Peyer's patch (tissue), 4 donors: Measurements from ENCODE around the gene UBXN6. TPM values are rescaled to one million over a fixed set of nuclear protein-coding genes. Genes with fewer than 3 reads are reported as not detected.

ENCODE experiments used
- DNase-seq, 3 donors: peaks; one replicate each; pipeline ENCODE4 v3.0.0-alpha.2; 2017 to 2019
- H3K27ac ChIP-seq, 4 donors: fragments of 200-600 bp; sonication (generic); one replicate each; pipeline ENCODE4 v1.5.1; 2016 to 2019
- H3K27me3 ChIP-seq, 2 donors: fragments of 200-600 bp; sonication (generic); one replicate each; pipeline ENCODE4 v1.5.1; 2019
- H3K36me3 ChIP-seq, 3 donors: fragments of 200-600 bp; sonication (generic); one replicate each; pipeline ENCODE4 v1.5.1; 2016 to 2019
- H3K4me1 ChIP-seq, 4 donors: fragments of 200-600 bp; sonication (generic); one replicate each; pipeline ENCODE4 v1.5.1; 2016 to 2019
- H3K4me3 ChIP-seq, 4 donors: fragments of 200-600 bp; sonication (generic); 1 replicate in 3 of 4; 2 replicates in 1 of 4; pipeline ENCODE4 v1.5.1; 2016 to 2019; ENCODE audit warnings: mild to moderate bottlenecking in 1 of 4
- H3K9me3 ChIP-seq, 4 donors: fragments of 200-600 bp; sonication (generic); one replicate each; pipeline ENCODE4 v1.5.1; 2016 to 2019; ENCODE audit warnings: mild to moderate bottlenecking in 1 of 4
- POLR2A ChIP-seq, 2 donors: fragments of 450-650 bp; IDR thresholded peaks; one replicate each; pipeline ENCODE4 v1.5.1; 2017; ENCODE audit warnings: antibody characterized with exemption in 2 of 2, mild to moderate bottlenecking in 2 of 2, moderate library complexity in 2 of 2
- small RNA-seq, 2 donors: library from RNA; depleted of rRNA; stranded (forward); fragments of <200 nt; gene quantifications; one replicate each; pipeline ENCODE3, GENCODE V24; 2016
- total RNA-seq, 4 donors: library from RNA; depleted of rRNA; stranded (reverse); fragments of >200 nt; gene quantifications; one replicate each; pipeline ENCODE4 v1.1.0, GENCODE V29; 2016
- TF ChIP-seq, protein P1 (sequence below), 6 experiments: fragments of 450-650 bp in 4 of 6; fragments of 200-600 bp in 2 of 6; sonication (generic) in 1 of 6; IDR thresholded peaks; one replicate each; pipeline ENCODE4 v1.5.1; 2017 to 2019; ENCODE audit warnings: antibody characterized with exemption in 6 of 6, mild to moderate bottlenecking in 3 of 6, moderate library complexity in 1 of 6

UBXN6 gene
- total RNA-seq, 4 donors from 2014 or later = 94.9 to 178 (median 163) TPM

- Histone ChIP-seq H3K27ac (peak overlapping the region; percentile 96 to 98 (median 96)), H3K36me3 (peaks cover 0 to 24% (median 0%) of the 10 kb centered on the region in 3 donors), H3K4me1 (peaks cover 0 to 22% (median 15%) of the 10 kb centered on the region in 4 donors), H3K9me3 (no peaks in the 10 kb centered on the region), H3K27me3 (no peaks in the 10 kb centered on the region), H3K4me3 (peak overlapping the region; percentile 96 to 99 (median 98))
- DNase-seq = peak in 1 of 3 donors; percentile 22
- TF ChIP-seq POLR2A (IDR thresholded peaks at IDR 0.05) = peak in 1 of 2 donors; percentile 24
- TF ChIP-seq, protein P1, sequence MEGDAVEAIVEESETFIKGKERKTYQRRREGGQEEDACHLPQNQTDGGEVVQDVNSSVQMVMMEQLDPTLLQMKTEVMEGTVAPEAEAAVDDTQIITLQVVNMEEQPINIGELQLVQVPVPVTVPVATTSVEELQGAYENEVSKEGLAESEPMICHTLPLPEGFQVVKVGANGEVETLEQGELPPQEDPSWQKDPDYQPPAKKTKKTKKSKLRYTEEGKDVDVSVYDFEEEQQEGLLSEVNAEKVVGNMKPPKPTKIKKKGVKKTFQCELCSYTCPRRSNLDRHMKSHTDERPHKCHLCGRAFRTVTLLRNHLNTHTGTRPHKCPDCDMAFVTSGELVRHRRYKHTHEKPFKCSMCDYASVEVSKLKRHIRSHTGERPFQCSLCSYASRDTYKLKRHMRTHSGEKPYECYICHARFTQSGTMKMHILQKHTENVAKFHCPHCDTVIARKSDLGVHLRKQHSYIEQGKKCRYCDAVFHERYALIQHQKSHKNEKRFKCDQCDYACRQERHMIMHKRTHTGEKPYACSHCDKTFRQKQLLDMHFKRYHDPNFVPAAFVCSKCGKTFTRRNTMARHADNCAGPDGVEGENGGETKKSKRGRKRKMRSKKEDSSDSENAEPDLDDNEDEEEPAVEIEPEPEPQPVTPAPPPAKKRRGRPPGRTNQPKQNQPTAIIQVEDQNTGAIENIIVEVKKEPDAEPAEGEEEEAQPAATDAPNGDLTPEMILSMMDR (IDR thresholded peaks at IDR 0.05) = no peak
Observed at GRCh38 chr19:4399812-4400134, 57.8 kb downstream of the UBXN6 start.

DNA sequence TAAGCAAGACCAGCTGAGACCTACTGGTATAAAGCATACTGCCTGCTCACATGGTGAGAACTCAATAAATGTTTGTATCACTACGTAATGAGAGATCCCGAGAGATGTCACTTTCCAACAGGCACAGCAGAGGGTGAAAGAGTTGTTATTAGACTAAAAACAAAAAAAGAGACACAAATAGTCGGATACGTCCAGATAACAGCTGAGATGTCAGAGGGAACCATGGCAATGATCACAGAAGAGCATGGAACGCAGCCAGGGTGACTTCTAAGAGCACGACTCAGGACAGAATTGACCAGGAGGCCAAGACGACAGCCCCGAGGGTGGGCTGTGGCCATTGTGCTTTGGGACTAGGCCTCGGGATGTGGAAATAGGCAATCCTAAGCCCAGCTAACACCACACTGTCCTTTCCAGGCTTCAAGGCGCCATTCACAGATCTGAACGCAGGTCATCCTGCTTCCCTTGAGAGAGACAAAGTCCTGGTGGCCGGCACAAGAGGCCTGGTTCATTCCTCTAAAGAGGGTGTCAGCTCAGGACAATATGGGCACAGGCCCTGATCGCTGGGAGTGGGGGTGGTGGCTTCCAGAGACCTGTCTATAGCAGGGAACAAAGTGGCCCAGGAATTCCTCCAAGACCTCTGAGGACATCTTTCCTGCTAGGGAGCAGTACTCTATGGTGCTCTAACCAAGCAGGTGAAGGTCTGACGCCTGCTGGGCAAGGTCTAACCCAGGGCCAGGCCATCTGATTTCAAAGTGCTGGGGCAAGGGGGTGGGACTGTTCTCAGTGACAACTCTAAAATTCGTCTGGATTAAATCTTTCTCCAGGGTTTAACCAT, 60.4 kb downstream of the UBXN6 start:
- no peak overlapping the region for H3K4me3 ChIP-seq
- TF ChIP-seq, protein P1 (IDR thresholded peaks at IDR 0.05) = no peak
- TF ChIP-seq POLR2A (IDR thresholded peaks at IDR 0.05) = no peak
- H3K27me3 ChIP-seq = no peaks in the 10 kb centered on the region
- peaks cover 0 to 26% (median 0%) of the 10 kb centered on the region in 3 donors for H3K36me3 ChIP-seq
- no peak overlapping the region for H3K27ac ChIP-seq
- DNase-seq = no peak
- H3K4me1 ChIP-seq = peaks cover 0 to 28% (median 13%) of the 10 kb centered on the region in 4 donors
- H3K9me3 ChIP-seq = no peaks in the 10 kb centered on the region

Small RNAs within 50 kb of the gene (small RNA-seq; reads per million reads assigned to genes)
- gene MIR4746 = 0 reads per million in 2 donors

Other genes starting within 250 kb of the UBXN6 start
- gene EBI3, start 228.3 kb downstream of the UBXN6 start, total RNA-seq = 10 to 100 TPM in 1 of 4 donors, 1 to 10 TPM in 2, not detected in 1; 1.4 to 12.4 (median 1.9) TPM
- gene YJU2, start 210.7 kb downstream of the UBXN6 start, total RNA-seq = 10 to 100 TPM in 3 of 4 donors, 1 to 10 TPM in 1; 8.9 to 33.8 (median 24.1) TPM
- 10 to 100 TPM in 3 of 4 donors, not detected in 1; 21.3 to 27.7 (median 21.9) TPM for gene SHD, start 178.5 kb downstream of the UBXN6 start, total RNA-seq
- gene TMIGD2, start 155.4 kb downstream of the UBXN6 start, total RNA-seq = 1 to 10 TPM; 2.2 to 6.1 (median 3.8) TPM
- 1 to 10 TPM in 3 of 4 donors, not detected in 1; 1.0 to 8.4 (median 1.4) TPM for gene FSD1, start 153.2 kb downstream of the UBXN6 start, total RNA-seq
- 100 to 1,000 TPM in 3 of 4 donors, 10 to 100 TPM in 1; 90.8 to 227 (median 134) TPM for gene STAP2, start 119.0 kb downstream of the UBXN6 start, total RNA-seq
- 10 to 100 TPM in 3 of 4 donors, 1 to 10 TPM in 1; 8.3 to 26.1 (median 20.8) TPM for gene MPND, start 114.2 kb downstream of the UBXN6 start, total RNA-seq
- gene SH3GL1, start 57.2 kb downstream of the UBXN6 start, total RNA-seq = 100 to 1,000 TPM in 1 of 4 donors, 10 to 100 TPM in 3; 69.3 to 102 (median 73.9) TPM
- gene CHAF1A, start 55.2 kb downstream of the UBXN6 start, total RNA-seq = 10 to 100 TPM in 3 of 4 donors, 1 to 10 TPM in 1; 7.5 to 66.8 (median 14.4) TPM
- gene HDGFL2, start 14.5 kb upstream of the UBXN6 start, total RNA-seq = 10 to 100 TPM; 20.5 to 73.4 (median 28.6) TPM
- 1 to 10 TPM in 3 of 4 donors, under 1 TPM in 1; 0.83 to 5.1 (median 2.3) TPM for gene PLIN4, start 60.7 kb upstream of the UBXN6 start, total RNA-seq
- 1 to 10 TPM in 2 of 4 donors, not detected in 2; 2.1 to 3.2 TPM for gene PLIN5, start 77.4 kb upstream of the UBXN6 start, total RNA-seq
- gene LRG1, start 82.2 kb upstream of the UBXN6 start, total RNA-seq = 1 to 10 TPM; 1.7 to 3.5 (median 3.0) TPM
- 1 to 10 TPM; 1.2 to 9.9 (median 3.2) TPM for gene SEMA6B, start 101.9 kb upstream of the UBXN6 start, total RNA-seq
- 10 to 100 TPM in 2 of 4 donors, 1 to 10 TPM in 2; 7.0 to 16.5 (median 11.0) TPM for gene TNFAIP8L1, start 181.7 kb upstream of the UBXN6 start, total RNA-seq
- 10 to 100 TPM in 3 of 4 donors, 1 to 10 TPM in 1; 9.9 to 45.9 (median 40.3) TPM for gene MYDGF, start 212.5 kb upstream of the UBXN6 start, total RNA-seq